HepG2 (cell line): ENCODE results near the gene CHMP4B. TPM values are rescaled to one million over a fixed set of nuclear protein-coding genes. Genes with fewer than 3 reads are reported as not detected.
A peak's percentile ranks its signal among the peaks of the same experiment; 100 is the strongest.

ENCODE experiments used
- CENPBD1 ChIP-seq: sonication (generic); formaldehyde crosslinking; IDR thresholded peaks from 2 replicates; pipeline ENCODE4 v1.8.0; 2022; ENCODE audit warnings: missing genetic modification reagents, low read depth, mild to moderate bottlenecking, borderline replicate concordance
- CREB1 ChIP-seq, 2 experiments: fragments of 450-650 bp in 1 of 2; IDR thresholded peaks; 2 replicates each; pipeline ENCODE4 v1.6.1; 2016 to 2017; ENCODE audit warnings: control low read depth in 1 of 2, mild to moderate bottlenecking in 1 of 2, missing compliant biosample characterization in 1 of 2, missing genetic modification characterization in 1 of 2
- ESRRA ChIP-seq: sonication (generic); formaldehyde crosslinking; IDR thresholded peaks from 2 replicates; pipeline ENCODE4 v1.5.1; 2020; ENCODE audit warnings: mild to moderate bottlenecking, low read depth, missing genetic modification reagents
- ETV6 ChIP-seq: sonication (generic); formaldehyde crosslinking; conservative IDR thresholded peaks from 2 replicates; pipeline ENCODE4 v1.4.0; 2020; ENCODE audit warnings: missing genetic modification reagents
- FOXK2 ChIP-seq: fragments of 450-650 bp; IDR thresholded peaks from 2 replicates; pipeline ENCODE4 v1.6.1; 2016
- GLMP ChIP-seq: sonication (generic); formaldehyde crosslinking; IDR thresholded peaks from 2 replicates; pipeline ENCODE4 v1.9.0; 2021; ENCODE audit warnings: missing genetic modification reagents, mild to moderate bottlenecking, borderline replicate concordance
- HNF1A ChIP-seq, 2 experiments: sonication (generic) in 1 of 2; formaldehyde crosslinking in 1 of 2; IDR thresholded peaks; 2 replicates each; pipeline versions ENCODE4 v1.4.0 to v1.6.1; 2016 to 2020; ENCODE audit warnings: borderline replicate concordance in 1 of 2, low read depth in 1 of 2, mild to moderate bottlenecking in 1 of 2, missing genetic modification reagents in 1 of 2
- ISX ChIP-seq: sonication (generic); formaldehyde crosslinking; conservative IDR thresholded peaks from 2 replicates; pipeline ENCODE4 v1.5.0; 2020; ENCODE audit warnings: missing genetic modification reagents
- JARID2 ChIP-seq: sonication (generic); formaldehyde crosslinking; IDR thresholded peaks from 2 replicates; pipeline ENCODE4 v1.8.1; 2023; ENCODE audit warnings: missing genetic modification reagents, inconsistent platforms; ENCODE audit not compliant: insufficient replicate concordance
- SNAPC5 ChIP-seq: sonication (generic); formaldehyde crosslinking; IDR thresholded peaks from 2 replicates; pipeline ENCODE4 v1.8.1; 2023; ENCODE audit warnings: mild to moderate bottlenecking, missing genetic modification reagents, borderline replicate concordance
- TIGD3 ChIP-seq: sonication (generic); formaldehyde crosslinking; IDR thresholded peaks from 2 replicates; pipeline ENCODE4 v1.5.1; 2020; ENCODE audit warnings: mild to moderate bottlenecking, missing genetic modification reagents, borderline replicate concordance
- YEATS2 ChIP-seq: sonication (generic); formaldehyde crosslinking; IDR thresholded peaks from 2 replicates; pipeline ENCODE4 v1.4.0; 2020; ENCODE audit warnings: missing genetic modification reagents, borderline replicate concordance
- ZFP91 ChIP-seq: sonication (generic); formaldehyde crosslinking; IDR thresholded peaks from 2 replicates; pipeline ENCODE4 v1.9.0; 2022; ENCODE audit warnings: missing genetic modification reagents, mild to moderate bottlenecking, borderline replicate concordance
- ZNF337 ChIP-seq: sonication (generic); formaldehyde crosslinking; IDR thresholded peaks from 2 replicates; pipeline ENCODE4 v1.5.1; 2020; ENCODE audit warnings: missing genetic modification reagents, low read depth, mild to moderate bottlenecking, borderline replicate concordance
- ZNF350 ChIP-seq: sonication (generic); formaldehyde crosslinking; IDR thresholded peaks from 2 replicates; pipeline ENCODE4 v1.4.0; 2020; ENCODE audit warnings: mild to moderate bottlenecking, low read depth, missing genetic modification reagents, borderline replicate concordance
- ZNF660 ChIP-seq: sonication (generic); formaldehyde crosslinking; IDR thresholded peaks from 2 replicates; pipeline ENCODE4 v1.5.1; 2020; ENCODE audit warnings: mild to moderate bottlenecking, low read depth, missing genetic modification reagents, borderline replicate concordance
- ZNF75D ChIP-seq: sonication (generic); formaldehyde crosslinking; IDR thresholded peaks from 2 replicates; pipeline ENCODE4 v1.8.1; 2023; ENCODE audit warnings: missing genetic modification reagents, mild to moderate bottlenecking, borderline replicate concordance
- polyA plus RNA-seq, 8 experiments: library from polyadenylated mRNA; depleted of rRNA in 3 of 8; stranded (reverse) in 7 of 8; unstranded in 1 of 8; fragments of >200 nt; fragmentation: Illumina TruSeq in 4 of 8; extraction: Trizol in 4 of 8; gene quantifications; 2 replicates each; pipeline versions ENCODE4 v1.2.1 to v1.2.3, GENCODE V29; 2011 to 2016; ENCODE audit warnings: low read depth in 4 of 8, missing spikeins in 1 of 8, mixed read lengths in 1 of 8; ENCODE audit not compliant: insufficient read depth in 1 of 8
- total RNA-seq, 5 experiments: library from RNA; depleted of rRNA; stranded (reverse); fragments of >200 nt; fragmentation: Illumina TruSeq; extraction: Trizol; gene quantifications; 2 replicates each; pipeline ENCODE4 v1.2.3, GENCODE V29; 2016; ENCODE audit warnings: low read depth in 1 of 5

Gene CHMP4B
- total and polyA plus RNA-seq, 2 of the 13 experiments (the other 11 are each of a cell fraction or from before 2014, with no cell fraction given), result 40.1 to 45.6 TPM

- TF ChIP-seq YEATS2 (no peak), ZFP91 (CRISPR knock-in tag) (peak; percentile 27; the same call in 1 of the 2 replicates), TIGD3 (no peak), ZNF337 (CRISPR knock-in tag) (no peak), ISX (CRISPR knock-in tag) (no peak), ZNF660 (0 out of 2 replicates have a peak, but pooled peaks have one; percentile 51), ZNF350 (CRISPR knock-in tag) (no peak), JARID2 (no peak), GLMP (CRISPR knock-in tag) (no peak), ETV6 (no peak), ZNF75D (CRISPR knock-in tag) (no peak), CREB1 (IDR thresholded peaks at IDR 0.05) (0 out of 2 replicates have a peak, but pooled peaks have one; percentile 8), CREB1 (CRISPR knock-in tag; IDR thresholded peaks at IDR 0.05) (no peak), SNAPC5 (no peak), ESRRA (CRISPR knock-in tag) (no peak), FOXK2 (no peak), HNF1A (IDR thresholded peaks at IDR 0.05; ENCODE audit: low read depth) (no peak), HNF1A (CRISPR knock-in tag; IDR thresholded peaks at IDR 0.05; ENCODE audit: borderline replicate concordance) (no peak), CENPBD1 (no peak)
Measured at GRCh38 chr20:33793011-33793931, 17.9 kb upstream of the CHMP4B start (continued).
